ENCODE data around the gene CRKL. TPM values are rescaled to one million over a fixed set of nuclear protein-coding genes. Genes with fewer than 3 reads are reported as not detected.

The CRKL gene
- total RNA-seq, 2 experiments from 2014 or later, result 57.7 to 70.9 TPM

- H3K79me2 ChIP-seq (ENCODE audit: insufficient read depth, low read depth, low read length), result peaks cover 30% of the 10 kb centered on the region
- peak overlapping the region; percentile 0 for H3K27ac ChIP-seq (ENCODE audit: low read depth, low read length, poor library complexity, severe bottlenecking)
- no peaks in the 10 kb centered on the region for H3K9me3 ChIP-seq (ENCODE audit: low read length)
- no peak for DNase-seq (ENCODE audit: low spot score)
- ChIA-PET CTCF (ENCODE audit: unreplicated experiment) (interaction anchor here (0.7 kb wide), 1 partner anchor 252 kb away, joined by 3 read pairs; no protein-coding TSS in a partner anchor), POLR2A (no interaction called here)
- intact Hi-C loops (cut with micrococcal nuclease; ENCODE audit: unreplicated experiment), result loop anchor here (10.0 kb wide), 1 partner anchor 145 kb away; the partner anchor contains the start of genes PI4KA and SNAP29
- no peak for TF ChIP-seq EZH2phosphoT487 (IDR thresholded peaks at IDR 0.05; ENCODE audit: borderline replicate concordance, low read depth, low read length)
- TF ChIP-seq CTCF (conservative IDR thresholded peaks at IDR 0.05; ENCODE audit: low read length), result no peak
- peaks cover 41% of the 10 kb centered on the region for H3K36me3 ChIP-seq (ENCODE audit: insufficient read depth, low read length)
- peaks cover 36% of the 10 kb centered on the region for H3K4me1 ChIP-seq (ENCODE audit: insufficient read depth, low read length, poor library complexity, severe bottlenecking)
- peak overlapping the region; percentile 83 for H3K4me3 ChIP-seq (ENCODE audit: low read depth, low read length, poor library complexity, severe bottlenecking)
- no TSS peak for BruUV-seq (replicated peaks)
- H4K20me1 ChIP-seq (ENCODE audit: insufficient read depth, low read length), result no peaks in the 10 kb centered on the region
- no peaks in the 10 kb centered on the region for H3K9me2 ChIP-seq (ENCODE audit: insufficient read depth, low read length)
- H2AFZ ChIP-seq (ENCODE audit: low read length), result no peak overlapping the region
- peak overlapping the region; percentile 100 for H3K4me2 ChIP-seq (ENCODE audit: low read length)
Measured at GRCh38 chr22:20999350-21000206, 82.4 kb downstream of the CRKL start.

- intact Hi-C loops (cut with micrococcal nuclease; ENCODE audit: unreplicated experiment), result loop anchor here (10.0 kb wide), 1 partner anchor 146 kb away; the partner anchor contains the start of genes PI4KA and SNAP29
- peak overlapping the region; percentile 96 for H3K27ac ChIP-seq (ENCODE audit: low read depth, low read length, poor library complexity, severe bottlenecking)
- no peaks in the 10 kb centered on the region for H4K20me1 ChIP-seq (ENCODE audit: insufficient read depth, low read length)
- H3K36me3 ChIP-seq (ENCODE audit: insufficient read depth, low read length), result peaks cover 41% of the 10 kb centered on the region
- DNase-seq (ENCODE audit: low spot score), result no peak
- BruUV-seq (replicated peaks), result no TSS peak
- peak overlapping the region; percentile 83 for H3K4me3 ChIP-seq (ENCODE audit: low read depth, low read length, poor library complexity, severe bottlenecking)
- H3K9me3 ChIP-seq (ENCODE audit: low read length), result no peaks in the 10 kb centered on the region
- no peaks in the 10 kb centered on the region for H3K9me2 ChIP-seq (ENCODE audit: insufficient read depth, low read length)
- no peak for TF ChIP-seq EZH2phosphoT487 (IDR thresholded peaks at IDR 0.05; ENCODE audit: borderline replicate concordance, low read depth, low read length)
- TF ChIP-seq CTCF (conservative IDR thresholded peaks at IDR 0.05; ENCODE audit: low read length), result peak; percentile 39; the same call in 1 of the 2 replicates
- H3K4me1 ChIP-seq (ENCODE audit: insufficient read depth, low read length, poor library complexity, severe bottlenecking), result peaks cover 36% of the 10 kb centered on the region
- POLR2A ChIA-PET, result no interaction called here
- H2AFZ ChIP-seq (ENCODE audit: low read length), result no peak overlapping the region
- peaks cover 30% of the 10 kb centered on the region for H3K79me2 ChIP-seq (ENCODE audit: insufficient read depth, low read depth, low read length)
- CTCF ChIA-PET (ENCODE audit: unreplicated experiment), result no interaction called here
- peak overlapping the region; percentile 100 for H3K4me2 ChIP-seq (ENCODE audit: low read length)
Measured at GRCh38 chr22:21000207-21000986, 83.2 kb downstream of the CRKL start.
